IPS-18c (cell line): ENCODE data around the gene EP400.

ENCODE experiments used
- H3K4me3 ChIP-seq: 2 replicates; pipeline ENCODE4 v1.7.0; 2013; ENCODE audit warnings: low read depth, mild to moderate bottlenecking, low read length, moderate library complexity; ENCODE audit not compliant: insufficient read depth
- H3K9me3 ChIP-seq: one replicate; pipeline ENCODE4 v1.6.1; 2013; ENCODE audit warnings: mild to moderate bottlenecking, low read length, moderate library complexity; ENCODE audit not compliant: control insufficient read depth, insufficient read depth

EP400 gene

GRCh38 chr12:132019891-132020290, 70.1 kb downstream of the EP400 start:
- Histone ChIP-seq H3K4me3 (no peak overlapping the region), H3K9me3 (no peaks in the 10 kb centered on the region)

- Histone ChIP-seq H3K4me3 (no peak overlapping the region), H3K9me3 (no peaks in the 10 kb centered on the region)
Observed at GRCh38 chr12:132020292-132020691, 70.5 kb downstream of the EP400 start.

GRCh38 chr12:132021031-132021871, 71.5 kb downstream of the EP400 start:
- Histone ChIP-seq H3K4me3 (no peak overlapping the region), H3K9me3 (no peaks in the 10 kb centered on the region)

GRCh38 chr12:132021965-132022364, 72.2 kb downstream of the EP400 start:
- H3K9me3 ChIP-seq, result no peaks in the 10 kb centered on the region
- no peak overlapping the region for H3K4me3 ChIP-seq

GRCh38 chr12:132023658-132024057, 73.9 kb downstream of the EP400 start:
- H3K4me3 ChIP-seq, result no peak overlapping the region

GRCh38 chr12:132024758-132025157, 75.0 kb downstream of the EP400 start:
- H3K4me3 ChIP-seq, result no peak overlapping the region
- no peaks in the 10 kb centered on the region for H3K9me3 ChIP-seq

More at GRCh38 chr12:132023658-132024057, 73.9 kb downstream of the EP400 start:
- no peaks in the 10 kb centered on the region for H3K9me3 ChIP-seq

GRCh38 chr12:132025526-132025925, 75.8 kb downstream of the EP400 start:
- Histone ChIP-seq H3K4me3 (no peak overlapping the region), H3K9me3 (no peaks in the 10 kb centered on the region)

GRCh38 chr12:132026061-132026795, 76.5 kb downstream of the EP400 start:
- H3K4me3 ChIP-seq, result no peak overlapping the region
- no peaks in the 10 kb centered on the region for H3K9me3 ChIP-seq

- no peak overlapping the region for H3K4me3 ChIP-seq
- H3K9me3 ChIP-seq, result no peaks in the 10 kb centered on the region
Observed at GRCh38 chr12:132026796-132027500, 77.2 kb downstream of the EP400 start.

- Histone ChIP-seq H3K4me3 (no peak overlapping the region), H3K9me3 (no peaks in the 10 kb centered on the region)
Observed at GRCh38 chr12:132027636-132028035, 77.9 kb downstream of the EP400 start.

- H3K4me3 ChIP-seq, result no peak overlapping the region
- no peaks in the 10 kb centered on the region for H3K9me3 ChIP-seq
Observed at GRCh38 chr12:132028111-132028510, 78.4 kb downstream of the EP400 start.

- no peak overlapping the region for H3K4me3 ChIP-seq
Observed at GRCh38 chr12:132029503-132030300, 80.0 kb downstream of the EP400 start.

GRCh38 chr12:132030367-132031038, 80.8 kb downstream of the EP400 start:
- no peaks in the 10 kb centered on the region for H3K9me3 ChIP-seq
- no peak overlapping the region for H3K4me3 ChIP-seq

More at GRCh38 chr12:132029503-132030300, 80.0 kb downstream of the EP400 start:
- H3K9me3 ChIP-seq, result no peaks in the 10 kb centered on the region

- Histone ChIP-seq H3K9me3 (no peaks in the 10 kb centered on the region), H3K4me3 (no peak overlapping the region)
Observed at GRCh38 chr12:132033627-132034026, 83.9 kb downstream of the EP400 start.

- H3K4me3 ChIP-seq, result no peak overlapping the region
- H3K9me3 ChIP-seq, result no peaks in the 10 kb centered on the region
Observed at GRCh38 chr12:132036063-132036683, 86.4 kb downstream of the EP400 start.
